Keratinocyte (primary cell): Measurements from ENCODE around the gene RAB2B.

ENCODE experiments used
- CTCF ChIP-seq, 3 experiments: IDR thresholded peaks in 1 of 3; conservative IDR thresholded peaks in 1 of 3; optimal IDR thresholded peaks in 1 of 3; 2 replicates in 2 of 3; 3 replicates in 1 of 3; pipeline versions ENCODE3 to v1.5.1; 2011; ENCODE audit warnings: low read length in 3 of 3, mild to moderate bottlenecking in 3 of 3, moderate library complexity in 2 of 3, control low read depth in 1 of 3, inconsistent platforms in 1 of 3; ENCODE audit not compliant: insufficient read depth in 2 of 3; ENCODE audit errors: extremely low read depth in 1 of 3
- EZH2 ChIP-seq: IDR thresholded peaks from one replicate; pipeline ENCODE4 v1.6.1; 2012; ENCODE audit warnings: inconsistent platforms, mild to moderate bottlenecking, low read length, moderate library complexity

- TF ChIP-seq EZH2: no peak
- TF ChIP-seq CTCF (optimal IDR thresholded peaks at IDR 0.05 in 1 of 3, IDR thresholded peaks at IDR 0.05 in 1 of 3, conservative IDR thresholded peaks at IDR 0.05 in 1 of 3; ENCODE audit: extremely low read depth in 1 of 3, insufficient read depth in 2 of 3, low read length in 3 of 3): no peak
Observed at GRCh38 chr14:21486640-21487087, 9.9 kb upstream of the RAB2B start.
